Measurements from ENCODE around the gene SLC29A1.

DNA sequence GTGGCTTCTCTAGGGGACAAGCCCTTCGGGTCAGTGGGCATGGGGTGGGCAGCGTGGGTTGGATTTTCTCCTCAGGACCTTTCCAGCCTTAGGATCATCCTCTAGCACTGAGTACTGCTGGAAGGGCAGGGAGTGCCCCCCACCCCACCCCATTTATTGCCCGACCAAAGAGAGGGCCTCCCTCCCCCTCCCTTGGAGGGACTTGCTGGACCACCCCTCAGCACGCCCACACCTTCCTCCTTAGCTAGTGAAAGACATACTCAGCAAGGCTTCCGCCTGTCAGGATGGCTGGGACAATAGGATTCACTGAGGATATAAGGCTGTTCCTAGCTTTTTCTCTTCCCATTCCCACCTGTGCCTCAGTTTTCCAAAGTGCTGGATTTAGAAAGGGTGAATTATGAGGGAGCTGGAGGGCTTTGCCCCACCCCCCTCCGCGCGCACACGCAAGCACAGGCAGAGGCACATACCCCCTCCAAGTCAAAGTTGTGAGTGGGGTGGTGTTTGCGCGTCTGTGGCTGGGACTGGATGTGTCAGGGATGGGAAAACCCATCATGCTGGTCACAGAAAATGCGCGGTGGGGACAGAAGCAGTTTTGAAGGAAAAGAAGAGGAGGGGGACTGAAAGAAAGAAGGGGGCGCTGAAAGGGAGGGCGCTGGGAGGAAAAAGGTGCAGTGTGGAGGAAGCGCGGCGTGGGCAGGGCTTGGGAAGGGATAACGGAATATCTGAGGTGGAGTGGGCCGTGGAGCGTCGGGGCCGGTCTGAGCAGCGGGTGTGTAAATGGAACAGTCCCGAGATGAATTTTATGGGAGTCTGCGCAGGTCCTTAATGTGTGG, 693 bp upstream of the SLC29A1 start:
- TF ChIP-seq CTCF (conservative IDR thresholded peaks at IDR 0.05; ENCODE audit: low read depth, low read length) (no peak), EZH2 (IDR thresholded peaks at IDR 0.05; ENCODE audit: borderline replicate concordance, low read depth, low read length, poor library complexity, severe bottlenecking) (no peak)

Data from A673 (cell line).